ENCODE data around the gene WDR70.
"Not testable (repeated sequence)": the region's sequence is repeated elsewhere in the genome, so short reads cannot be mapped to it uniquely, and the experiment has no call there.

Gene WDR70

GRCh38 chr5:37379100-37379628 is at the start of gene WDR70:
Gene WDR70 (plus strand): TSS chr5:37379318. CDS start chr5:37379368, 50 bp downstream.
- DNase-seq: peak; percentile 93

GRCh38 chr5:37334754-37335153 is 44.4 kb upstream of the WDR70 start:
- not testable (repeated sequence) for DNase-seq

DNA sequence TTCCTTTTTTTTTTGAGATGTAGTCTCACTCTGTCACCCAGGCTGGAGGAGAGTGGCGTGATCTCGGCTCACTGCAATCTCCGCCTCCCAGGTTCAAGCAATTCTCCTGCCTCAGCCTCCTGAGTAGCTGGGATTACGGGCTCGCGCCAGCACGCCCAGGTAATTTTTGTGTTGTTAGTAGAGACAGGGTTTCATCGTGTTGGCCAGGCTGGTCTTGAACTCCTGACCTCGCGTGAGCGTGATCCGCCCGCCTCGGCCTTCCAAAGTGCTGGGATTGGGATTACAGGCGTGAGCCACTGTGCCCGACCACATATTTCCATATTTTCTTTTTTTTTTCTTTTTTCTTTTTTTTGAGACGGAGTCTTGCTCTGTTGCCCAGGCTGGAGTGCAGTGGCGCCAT is 36.4 kb upstream of the WDR70 start:
- DNase-seq: not testable (repeated sequence)

DNA sequence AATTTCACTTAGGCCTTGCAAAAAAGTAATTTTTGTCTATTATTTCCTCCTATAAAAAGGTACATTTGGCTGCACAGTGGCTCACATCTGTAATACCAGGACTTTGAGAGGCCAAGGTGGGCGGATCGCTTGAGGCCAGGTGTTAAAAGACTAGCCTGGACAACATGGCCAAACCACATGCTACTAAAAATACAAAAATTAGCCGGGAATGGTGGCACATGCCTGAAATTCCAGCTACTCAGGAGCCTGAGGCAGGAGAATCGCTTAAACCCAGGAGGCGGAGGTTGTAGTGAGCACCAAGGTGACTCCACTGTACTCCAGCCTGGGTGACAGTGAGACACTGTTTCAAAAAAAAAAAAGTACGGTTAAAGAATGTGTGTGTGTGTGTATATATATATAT is 24.0 kb upstream of the WDR70 start:
- no peak for DNase-seq

- DNase-seq: peak; percentile 75
Measured at GRCh38 chr5:37370550-37370863, 8.6 kb upstream of the WDR70 start.

DNA sequence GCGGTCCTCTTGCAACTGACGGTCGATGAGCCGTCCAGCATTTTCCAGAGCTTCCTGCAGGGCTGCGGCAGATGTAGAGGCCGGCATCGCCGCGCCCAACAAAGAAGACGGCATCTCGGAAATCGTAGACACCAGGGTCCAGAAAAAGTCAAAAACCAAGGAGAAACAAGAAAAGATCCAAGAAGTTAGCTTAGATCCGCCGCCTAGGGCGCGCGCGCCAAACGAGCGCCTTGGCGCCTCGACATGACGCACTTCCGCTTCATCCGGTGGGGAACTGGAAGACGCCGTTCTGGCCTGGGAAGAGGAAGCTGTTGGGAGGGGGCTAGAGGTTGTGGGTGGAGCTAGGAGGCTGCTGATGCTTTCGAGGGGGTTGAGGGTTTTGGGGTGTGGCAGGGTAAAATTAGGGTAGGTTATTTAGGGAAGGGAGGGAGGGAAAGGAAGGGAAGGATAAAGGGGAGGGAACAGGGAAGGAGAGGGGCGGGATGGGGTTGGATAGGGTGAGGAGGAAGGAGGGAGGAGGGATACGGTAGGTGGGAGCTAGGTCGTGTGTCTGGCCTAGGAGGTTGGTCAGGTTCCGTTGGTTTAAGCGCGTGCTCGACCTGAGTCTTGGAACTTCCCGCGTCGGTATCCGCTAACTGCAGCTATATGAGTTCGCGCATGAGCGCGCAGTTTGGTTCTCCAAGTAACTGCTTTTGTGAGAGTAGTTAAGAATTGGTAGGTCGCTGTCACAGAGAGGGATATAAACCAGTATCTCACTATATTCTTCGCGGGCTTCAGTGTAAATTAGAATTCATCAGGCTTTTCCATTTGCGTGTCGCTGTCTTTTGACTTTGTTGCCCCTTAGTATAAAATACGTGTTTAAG is 8.0 kb upstream of the WDR70 start, which contains the start of gene NUP155:
TSS of gene NUP155 (minus strand) at position 243 of the 863 bp plus-strand sequence. CDS start at position 114, 129 bp downstream.
- DNase-seq: peak; percentile 100

DNA sequence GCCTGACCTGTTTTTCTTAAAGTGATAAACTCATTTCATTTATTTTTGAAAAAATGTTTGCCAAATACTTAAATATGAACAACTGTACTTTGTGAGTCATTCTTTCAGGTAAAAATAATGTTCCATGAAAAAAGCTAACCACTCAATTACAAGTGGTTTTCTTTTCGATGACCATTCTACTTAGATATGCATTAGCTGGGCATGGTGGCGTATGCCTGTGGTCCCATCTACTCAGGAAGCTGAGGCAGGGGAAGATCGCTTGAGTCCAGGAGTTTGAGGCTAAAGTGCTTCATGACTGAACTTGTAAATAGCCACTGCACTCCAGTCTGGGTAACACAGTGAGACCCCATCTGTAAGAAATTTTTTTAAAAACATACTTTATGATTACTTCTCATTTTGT is 4.0 kb upstream of the WDR70 start:
- no peak for DNase-seq

- not testable (repeated sequence) for DNase-seq
Measured at GRCh38 chr5:37378066-37378465, 1.1 kb upstream of the WDR70 start.

DNA sequence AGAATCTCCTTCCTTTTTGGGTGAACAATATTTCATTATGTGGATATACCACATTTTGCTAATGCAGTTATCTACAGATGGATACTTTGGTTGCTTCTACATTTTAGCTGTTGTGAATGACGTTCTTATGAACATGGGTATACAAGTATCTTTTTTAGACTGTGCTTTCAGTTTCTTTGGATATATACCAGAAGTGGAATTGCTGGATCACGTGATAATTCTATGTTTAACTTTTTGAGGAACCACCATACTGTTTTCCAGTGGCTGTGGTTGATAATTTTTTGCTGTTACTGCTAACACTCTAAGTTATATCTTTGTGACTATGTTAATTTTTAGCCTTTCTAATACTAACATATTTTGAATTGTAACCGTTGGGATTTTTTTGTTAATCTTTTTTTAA is 12.5 kb downstream of the WDR70 start:
- no peak for DNase-seq

DNA sequence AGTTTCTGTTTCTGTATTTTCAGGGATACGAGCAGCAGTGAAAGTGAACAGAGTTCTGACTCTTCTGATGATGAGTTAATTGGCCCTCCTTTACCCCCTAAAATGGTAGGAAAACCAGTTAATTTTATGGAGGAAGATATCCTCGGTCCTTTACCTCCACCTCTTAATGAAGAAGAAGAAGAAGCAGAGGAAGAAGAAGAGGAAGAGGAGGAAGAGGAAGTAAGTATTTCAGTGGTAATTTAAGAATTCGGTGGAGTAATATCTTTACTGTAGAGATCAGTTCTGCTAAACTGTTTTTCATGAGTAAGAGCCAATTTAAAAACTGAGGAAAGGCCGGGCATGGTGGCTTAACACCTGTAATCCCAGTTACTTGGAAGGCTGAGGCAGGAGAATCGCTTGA is 17.2 kb downstream of the WDR70 start:
- DNase-seq: no peak

DNA sequence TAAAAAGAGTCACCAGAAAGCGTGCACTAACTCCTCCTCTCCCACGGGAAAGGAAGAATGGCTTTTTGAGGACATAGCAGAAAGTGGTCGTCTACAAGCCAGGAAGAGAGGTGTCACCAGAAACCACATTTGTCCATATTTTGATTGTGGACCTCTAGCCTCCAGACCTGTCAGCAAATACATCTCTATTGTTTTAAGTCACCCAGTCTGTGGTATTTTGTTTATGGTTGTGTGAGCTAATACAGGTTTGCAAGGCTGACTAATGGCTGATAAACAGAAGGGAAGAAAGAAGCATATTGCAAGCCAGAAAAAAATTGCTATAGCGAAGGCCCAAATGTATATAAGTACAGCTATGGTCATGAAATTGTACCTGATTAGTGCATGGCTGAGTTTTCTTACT is 21.4 kb downstream of the WDR70 start:
- no peak for DNase-seq

GRCh38 chr5:37412515-37412914 is 33.4 kb downstream of the WDR70 start:
- no peak for DNase-seq

GRCh38 chr5:37415456-37415855 is 36.3 kb downstream of the WDR70 start:
- not testable (repeated sequence) for DNase-seq

DNA sequence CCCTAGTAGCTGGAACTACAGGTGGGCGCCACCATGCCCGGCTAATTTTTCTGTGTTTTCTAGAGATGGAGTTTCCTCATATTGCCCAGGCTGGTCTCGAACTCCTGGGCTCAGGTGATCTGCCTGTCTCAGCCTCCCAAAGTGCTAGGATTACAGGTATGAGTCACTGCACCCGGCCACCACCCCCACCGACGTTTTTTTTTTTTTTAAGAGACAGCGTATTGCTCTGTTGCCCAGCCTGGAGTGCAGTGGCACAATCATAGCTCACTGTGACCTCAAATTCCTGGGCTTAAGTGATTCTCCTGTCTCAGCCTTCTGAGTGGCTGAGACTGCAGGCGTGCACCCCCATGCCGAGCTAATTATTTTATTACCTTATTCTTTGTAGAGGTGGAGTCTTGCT is 38.2 kb downstream of the WDR70 start:
- DNase-seq: no peak

- no peak for DNase-seq
Measured at GRCh38 chr5:37424441-37424840, 45.3 kb downstream of the WDR70 start.

GRCh38 chr5:37428044-37428443 is 48.9 kb downstream of the WDR70 start:
- DNase-seq: no peak

DNA sequence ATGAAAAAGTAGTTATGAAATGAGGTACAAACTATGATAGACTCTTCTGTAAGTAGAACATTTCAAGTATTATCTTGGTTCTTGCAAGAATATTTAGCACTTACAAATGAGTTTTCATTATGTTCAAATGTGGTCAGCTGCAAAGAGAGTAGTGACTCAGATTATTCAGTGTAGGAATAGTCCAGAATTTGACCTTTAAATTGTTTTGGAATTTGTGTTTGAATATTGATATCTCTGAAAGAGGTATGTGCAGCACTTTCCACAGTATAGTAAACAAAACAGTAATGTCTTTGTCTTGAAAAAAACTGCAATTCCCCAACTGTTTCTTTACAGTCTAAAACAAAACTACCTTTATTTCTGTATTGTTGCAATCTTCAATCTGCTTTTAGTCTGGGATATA is 56.1 kb downstream of the WDR70 start:
- no peak for DNase-seq

- DNase-seq: no peak
Measured at GRCh38 chr5:37436146-37436934, 57.2 kb downstream of the WDR70 start.

GRCh38 chr5:37437711-37438110 is 58.6 kb downstream of the WDR70 start:
- no peak for DNase-seq

GRCh38 chr5:37445783-37446182 is 66.7 kb downstream of the WDR70 start:
- not testable (repeated sequence) for DNase-seq

- DNase-seq: no peak
Measured at GRCh38 chr5:37448941-37449340, 69.8 kb downstream of the WDR70 start.

DNA sequence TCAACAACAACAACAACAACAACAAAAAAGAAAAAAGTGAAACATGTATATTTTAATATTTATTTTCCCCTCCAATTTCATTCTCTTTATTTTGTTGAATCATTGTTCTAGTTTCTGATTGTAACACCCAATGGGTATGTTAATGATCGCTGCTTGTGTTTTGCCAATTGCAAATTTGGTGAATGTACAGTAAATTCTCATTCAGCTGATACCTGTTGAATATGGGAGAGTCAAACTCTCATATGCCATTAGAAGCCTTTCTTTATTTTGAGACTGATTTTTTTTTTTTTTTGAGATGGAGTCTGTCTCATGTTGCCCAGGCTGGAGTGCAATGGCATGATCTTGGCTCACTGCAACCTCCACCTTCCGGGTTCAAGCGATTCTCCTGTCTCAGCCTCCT is 72.9 kb downstream of the WDR70 start:
- DNase-seq: not testable (repeated sequence)

- not testable (repeated sequence) for DNase-seq
Measured at GRCh38 chr5:37453252-37453651, 74.1 kb downstream of the WDR70 start.
